Kidney (tissue), 14 donors: ENCODE results near the gene MMUT. TPM values are rescaled to one million over a fixed set of nuclear protein-coding genes. Genes with fewer than 3 reads are reported as not detected.

Experiments
- DNase-seq, 5 donors: peaks; one replicate each; pipeline ENCODE4 v3.0.0-alpha.2; 2013 to 2020
- FAIRE-seq: peaks from 2 replicates; lab custom pipeline; 2012; peaks lifted over from hg19 to GRCh38; lab: Jason Lieb, UNC
- H3K27ac ChIP-seq, 2 donors: one replicate each; pipeline ENCODE4 v1.7.0; 2013; ENCODE audit warnings: low read depth in 2 of 2, low read length in 2 of 2, inconsistent platforms in 1 of 2
- H3K27me3 ChIP-seq: one replicate; pipeline ENCODE4 v1.7.1; 2013; ENCODE audit warnings: low read length, inconsistent platforms; ENCODE audit not compliant: control insufficient read depth, insufficient read depth
- H3K36me3 ChIP-seq, 3 donors: one replicate each; pipeline versions ENCODE4 v1.7.0 to v1.7.1; 2013; ENCODE audit warnings: low read length in 3 of 3, control low read depth in 1 of 3, inconsistent platforms in 1 of 3; ENCODE audit not compliant: insufficient read depth in 3 of 3, control insufficient read depth in 2 of 3
- H3K4me1 ChIP-seq, 3 donors: one replicate each; pipeline versions ENCODE4 v1.7.0 to v1.7.1; 2013; ENCODE audit warnings: low read length in 3 of 3, inconsistent platforms in 1 of 3, low read depth in 1 of 3; ENCODE audit not compliant: control insufficient read depth in 2 of 3, insufficient read depth in 2 of 3
- H3K4me3 ChIP-seq, 3 donors: one replicate each; pipeline versions ENCODE4 v1.7.0 to v1.8.1; 2013; ENCODE audit warnings: low read length in 3 of 3, control low read depth in 1 of 3, inconsistent platforms in 1 of 3
- H3K9ac ChIP-seq, 3 donors: one replicate each; pipeline versions ENCODE4 v1.7.0 to v1.7.1; 2013; ENCODE audit warnings: low read length in 3 of 3, control low read depth in 1 of 3, inconsistent platforms in 1 of 3
- H3K9me3 ChIP-seq, 3 donors: one replicate each; pipeline versions ENCODE4 v1.7.0 to v1.7.1; 2013; ENCODE audit warnings: low read length in 3 of 3, control low read depth in 1 of 3, inconsistent platforms in 1 of 3; ENCODE audit not compliant: control insufficient read depth in 2 of 3, insufficient read depth in 1 of 3
- intact Hi-C: fragments of 100-400 bp; cut with DNase I; formaldehyde crosslinking; loops from one replicate; pipeline ENCODE4 v1.11.1; 2022
- polyA plus RNA-seq: library from polyadenylated mRNA; stranded (reverse); fragments of 350-450 nt; fragmentation: Illumina TruSeq; extraction: RNeasy Lipid Tissue Mini Kit (QIAGEN cat#74804); gene quantifications from one replicate; pipeline ENCODE4 v1.2.3, GENCODE V29; 2014; ENCODE audit warnings: low read depth, low replicate concordance; ENCODE audit not compliant: insufficient read depth
- total RNA-seq: library from RNA; stranded (reverse); fragmentation: NEBNext Ultra II Directional; extraction: Animal tissue kit (Norgen Biotek cat#: 25700); gene quantifications from one replicate; pipeline ENCODE4 v1.2.1, GENCODE V29; 2021
- TF ChIP-seq, protein P1 (sequence below): IDR thresholded peaks from 3 replicates; pipeline ENCODE4 v1.5.1; 2012; ENCODE audit warnings: mild to moderate bottlenecking, moderate library complexity, borderline replicate concordance; ENCODE audit not compliant: insufficient read depth; ENCODE audit errors: extremely low read depth
- donor health status: control.
- donor health status: control.
- donor health status: control.
- donor health status: control.
- donor health status: control.
- donor health status: DM: yes; HTN: yes; CAD: no.
- donor health status: Normal renal cell carcinoma (clear cell type).

MMUT gene
- total and polyA plus RNA-seq, 2 donors from 2014 or later = 26.6 to 34.8 TPM

DNA sequence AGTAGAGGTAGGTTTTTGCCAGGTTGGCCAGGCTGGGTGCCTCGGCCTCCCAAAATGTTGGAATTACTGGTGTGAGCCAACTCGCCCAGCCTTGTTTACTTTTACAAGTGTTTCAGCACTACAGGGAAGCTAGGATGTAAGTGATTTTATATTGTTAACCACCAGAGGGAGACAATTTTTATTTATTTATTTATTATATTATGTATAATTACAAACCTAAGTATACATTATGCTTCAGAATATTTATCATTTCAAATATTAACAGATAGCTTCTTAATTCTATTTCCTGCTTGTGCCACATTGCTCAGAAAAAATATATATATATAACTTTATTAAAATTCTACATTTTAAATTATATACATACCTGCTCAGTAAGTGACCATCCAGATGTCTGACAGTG is 9.8 kb downstream of the MMUT start:
- DNase-seq (no peak), FAIRE-seq (peak; percentile 65)
- TF ChIP-seq, protein P1, sequence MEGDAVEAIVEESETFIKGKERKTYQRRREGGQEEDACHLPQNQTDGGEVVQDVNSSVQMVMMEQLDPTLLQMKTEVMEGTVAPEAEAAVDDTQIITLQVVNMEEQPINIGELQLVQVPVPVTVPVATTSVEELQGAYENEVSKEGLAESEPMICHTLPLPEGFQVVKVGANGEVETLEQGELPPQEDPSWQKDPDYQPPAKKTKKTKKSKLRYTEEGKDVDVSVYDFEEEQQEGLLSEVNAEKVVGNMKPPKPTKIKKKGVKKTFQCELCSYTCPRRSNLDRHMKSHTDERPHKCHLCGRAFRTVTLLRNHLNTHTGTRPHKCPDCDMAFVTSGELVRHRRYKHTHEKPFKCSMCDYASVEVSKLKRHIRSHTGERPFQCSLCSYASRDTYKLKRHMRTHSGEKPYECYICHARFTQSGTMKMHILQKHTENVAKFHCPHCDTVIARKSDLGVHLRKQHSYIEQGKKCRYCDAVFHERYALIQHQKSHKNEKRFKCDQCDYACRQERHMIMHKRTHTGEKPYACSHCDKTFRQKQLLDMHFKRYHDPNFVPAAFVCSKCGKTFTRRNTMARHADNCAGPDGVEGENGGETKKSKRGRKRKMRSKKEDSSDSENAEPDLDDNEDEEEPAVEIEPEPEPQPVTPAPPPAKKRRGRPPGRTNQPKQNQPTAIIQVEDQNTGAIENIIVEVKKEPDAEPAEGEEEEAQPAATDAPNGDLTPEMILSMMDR = no peak
- Histone ChIP-seq H3K27ac (no peak overlapping the region), H3K4me3 (no peak overlapping the region), H3K27me3 (no peaks in the 10 kb centered on the region), H3K9me3 (no peaks in the 10 kb centered on the region), H3K4me1 (no peaks in the 10 kb centered on the region), H3K36me3 (peaks cover 5 to 21% (median 10%) of the 10 kb centered on the region in 3 donors), H3K9ac (no peak overlapping the region)
- intact Hi-C loops = no loop called here

DNA sequence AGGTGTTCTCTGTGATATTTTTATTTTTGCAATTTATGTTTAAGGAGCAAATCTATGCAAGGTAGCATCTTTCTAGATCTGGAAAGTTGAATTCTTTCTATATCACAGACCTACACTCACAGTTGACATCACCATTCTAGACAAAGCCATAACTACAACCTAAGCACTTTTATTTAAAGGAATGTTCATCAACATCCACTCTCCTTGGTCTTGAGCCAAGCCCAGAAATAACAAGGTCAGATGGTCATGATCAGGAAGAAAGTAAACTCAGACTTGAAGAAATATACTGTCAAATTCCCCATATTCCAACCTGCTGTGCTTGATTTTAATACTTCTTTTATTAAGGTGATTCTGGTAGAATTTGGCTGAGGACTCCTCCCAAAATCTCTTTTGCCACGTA is 32.2 kb downstream of the MMUT start:
- peaks cover 4 to 32% (median 22%) of the 10 kb centered on the region in 3 donors for H3K36me3 ChIP-seq
- no peak overlapping the region for H3K9ac ChIP-seq
- no peak overlapping the region for H3K27ac ChIP-seq

DNA sequence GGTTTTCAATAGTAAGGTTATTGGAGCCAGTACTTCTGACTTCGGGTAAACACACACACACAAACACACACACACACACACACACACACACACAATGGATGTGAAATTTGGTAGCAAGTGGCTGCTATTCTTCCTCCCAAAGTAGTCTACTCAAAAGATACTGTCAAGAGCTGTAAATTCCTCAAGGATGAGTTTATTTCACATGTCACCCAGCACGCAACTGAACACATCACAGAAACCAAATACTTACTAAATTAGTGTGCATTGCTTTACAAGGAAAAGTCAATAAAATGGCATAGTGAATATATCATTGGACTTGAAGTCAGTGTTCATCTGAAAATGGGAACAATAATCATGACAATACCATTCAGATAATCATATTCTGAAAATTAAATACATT is 32.9 kb downstream of the MMUT start:
- no peak overlapping the region for H3K27ac ChIP-seq
- H3K9ac ChIP-seq = no peak overlapping the region
- H3K9me3 ChIP-seq = no peaks in the 10 kb centered on the region
- no peaks in the 10 kb centered on the region for H3K4me1 ChIP-seq
- no peaks in the 10 kb centered on the region for H3K27me3 ChIP-seq
- intact Hi-C loops = no loop called here
- TF ChIP-seq, protein P1 = no peak
- DNase-seq (no peak), FAIRE-seq (no peak)
- no peak overlapping the region for H3K4me3 ChIP-seq
- H3K36me3 ChIP-seq = peaks cover 4 to 25% (median 18%) of the 10 kb centered on the region in 3 donors

More for the DNA sequence above, 32.2 kb downstream of the MMUT start:
- no peak for DNase-seq
- Histone ChIP-seq H3K27me3 (no peaks in the 10 kb centered on the region), H3K4me1 (no peaks in the 10 kb centered on the region), H3K9me3 (no peaks in the 10 kb centered on the region), H3K4me3 (no peak overlapping the region)
- FAIRE-seq = no peak
- intact Hi-C loops = no loop called here
- TF ChIP-seq, protein P1 = no peak

DNA sequence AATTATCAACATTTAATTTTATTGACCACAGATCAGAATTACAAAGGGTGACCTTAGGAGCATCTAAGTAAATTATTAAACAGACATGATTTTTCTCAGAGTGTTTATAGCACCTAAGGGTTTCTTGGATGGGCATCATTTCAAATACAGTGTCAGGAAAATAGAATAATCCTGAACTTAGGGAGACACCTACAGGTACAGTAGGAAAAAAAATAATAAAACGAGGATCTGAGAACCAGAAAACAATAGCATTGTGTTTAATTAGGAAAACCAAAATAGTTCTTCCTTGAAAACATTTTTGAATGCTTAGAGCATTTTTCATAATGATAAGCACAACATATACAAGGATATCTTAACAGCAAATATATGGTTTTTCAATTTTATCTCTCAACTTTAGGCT is 39.2 kb downstream of the MMUT start:
- intact Hi-C loops = no loop called here
- DNase-seq (peak in 1 of 5 donors; percentile 2), FAIRE-seq (no peak)
- H3K9ac ChIP-seq = no peak overlapping the region
- H3K27ac ChIP-seq = no peak overlapping the region
- H3K9me3 ChIP-seq = no peaks in the 10 kb centered on the region
- no peaks in the 10 kb centered on the region for H3K27me3 ChIP-seq
- no peak overlapping the region for H3K4me3 ChIP-seq
- H3K4me1 ChIP-seq = no peaks in the 10 kb centered on the region
- TF ChIP-seq, protein P1 = no peak
- H3K36me3 ChIP-seq = no peaks in the 10 kb centered on the region
